Panc1 (cell line): Measurements from ENCODE around the gene MARK3. TPM values are rescaled to one million over a fixed set of nuclear protein-coding genes. Genes with fewer than 3 reads are reported as not detected.
A peak's percentile ranks its signal among the peaks of the same experiment; 100 is the strongest.

ENCODE experiments used
- ATAC-seq: fragments of 200-7000 bp; cut with Tn5 transposase; 2 replicates; pipeline ENCODE4 v1.9.1; 2020; ENCODE audit warnings: mild to moderate bottlenecking, moderate library complexity
- BruUV-seq: library from RNA; stranded (reverse); fragments of 400-500 nt; replicated peaks from 2 replicates; lab custom pipeline; 2021; lab: Mats Ljungman, UMichigan
- CTCF ChIA-PET: fragments of 300-600 bp; sonication (Branson Sonifier 250); formaldehyde crosslinking; loops from one replicate; lab custom pipeline; 2022; ENCODE audit warnings: antibody characterized with exemption; lab: Charles Lee
- POLR2A ChIA-PET: fragments of 300-600 bp; sonication (Branson Sonifier 250); formaldehyde crosslinking; loops from one replicate; lab custom pipeline; 2022; ENCODE audit warnings: antibody characterized with exemption; lab: Charles Lee
- DNase-seq: peaks from one replicate; pipeline ENCODE4 v3.0.0-alpha.2; 2010; ENCODE audit warnings: low read depth, low spot score
- H3K27ac ChIP-seq: 2 replicates; pipeline ENCODE4 v1.5.1; 2011; ENCODE audit warnings: mild to moderate bottlenecking, low read length, inconsistent platforms
- H3K27me3 ChIP-seq: fragments of 200-500 bp; sonication (Bioruptor generic); 2 replicates; pipeline ENCODE4 v1.6.0; 2014; ENCODE audit warnings: low read length, inconsistent platforms; ENCODE audit not compliant: control insufficient read depth, insufficient read depth
- H3K36me3 ChIP-seq: fragments of 200-500 bp; sonication (Bioruptor generic); 2 replicates; pipeline ENCODE4 v1.5.1; 2014; ENCODE audit warnings: inconsistent platforms, mild to moderate bottlenecking, low read length, moderate library complexity; ENCODE audit not compliant: control insufficient read depth, insufficient read depth
- H3K4me1 ChIP-seq: 2 replicates; pipeline ENCODE4 v1.5.1; 2011; ENCODE audit warnings: inconsistent platforms, mild to moderate bottlenecking, low read length, moderate library complexity; ENCODE audit not compliant: control insufficient read depth, insufficient read depth
- H3K4me3 ChIP-seq, 2 experiments: 2 replicates each; pipeline ENCODE4 v1.5.1; 2011 to 2012; ENCODE audit warnings: low read depth in 2 of 2, low read length in 2 of 2, mild to moderate bottlenecking in 2 of 2, inconsistent platforms in 1 of 2, moderate library complexity in 1 of 2
- H3K9me3 ChIP-seq: fragments of 200-500 bp; sonication (Bioruptor generic); 2 replicates; pipeline ENCODE4 v1.5.1; 2014; ENCODE audit warnings: low read depth, mild to moderate bottlenecking, inconsistent platforms, low read length, moderate library complexity; ENCODE audit not compliant: control insufficient read depth, insufficient read depth
- POLR2AphosphoS5 ChIP-seq: IDR thresholded peaks from 2 replicates; pipeline ENCODE4 v1.6.1; 2012; ENCODE audit warnings: mild to moderate bottlenecking, low read depth, low read length, moderate library complexity
- SIN3A ChIP-seq: IDR thresholded peaks from 2 replicates; pipeline ENCODE4 v1.6.1; 2012; ENCODE audit warnings: low read depth, mild to moderate bottlenecking, low read length, moderate library complexity, borderline replicate concordance; ENCODE audit not compliant: insufficient read depth
- TCF7L2 ChIP-seq: IDR thresholded peaks from 2 replicates; pipeline ENCODE4 v1.6.1; 2011; ENCODE audit warnings: mild to moderate bottlenecking, low read depth, low read length, inconsistent platforms
- in situ Hi-C: cut with HindIII; loops from 2 replicates; pipeline ENCODE4 v1.10.0; 2016; ENCODE audit warnings: low sequenced_read_pairs, low pct_unique_long_range_greater_than_20kb
- intact Hi-C: fragments of 100-400 bp; cut with micrococcal nuclease; formaldehyde crosslinking; loops from one replicate; pipeline ENCODE4 v1.10.0; 2022; ENCODE audit not compliant: unreplicated experiment
- total RNA-seq: library from RNA; stranded (reverse); gene quantifications from one replicate; pipeline ENCODE4 v1.2.1, GENCODE V29; 2021; ENCODE audit not compliant: unreplicated experiment
- TF ChIP-seq, protein P1 (sequence below): fragments of 450-650 bp; IDR thresholded peaks from 2 replicates; pipeline ENCODE4 v1.5.1; 2017; ENCODE audit warnings: mild to moderate bottlenecking
- TF ChIP-seq, protein P2 (sequence below), 2 experiments: IDR thresholded peaks; 2 replicates each; pipeline ENCODE4 v1.6.1; 2011 to 2012; ENCODE audit warnings: low read depth in 2 of 2, control low read depth in 1 of 2, low read length in 1 of 2, mild to moderate bottlenecking in 1 of 2, moderate library complexity in 1 of 2; ENCODE audit not compliant: insufficient read depth in 1 of 2

MARK3 gene
- total RNA-seq, 1 experiment from 2014 or later = 56.1 TPM

DNA sequence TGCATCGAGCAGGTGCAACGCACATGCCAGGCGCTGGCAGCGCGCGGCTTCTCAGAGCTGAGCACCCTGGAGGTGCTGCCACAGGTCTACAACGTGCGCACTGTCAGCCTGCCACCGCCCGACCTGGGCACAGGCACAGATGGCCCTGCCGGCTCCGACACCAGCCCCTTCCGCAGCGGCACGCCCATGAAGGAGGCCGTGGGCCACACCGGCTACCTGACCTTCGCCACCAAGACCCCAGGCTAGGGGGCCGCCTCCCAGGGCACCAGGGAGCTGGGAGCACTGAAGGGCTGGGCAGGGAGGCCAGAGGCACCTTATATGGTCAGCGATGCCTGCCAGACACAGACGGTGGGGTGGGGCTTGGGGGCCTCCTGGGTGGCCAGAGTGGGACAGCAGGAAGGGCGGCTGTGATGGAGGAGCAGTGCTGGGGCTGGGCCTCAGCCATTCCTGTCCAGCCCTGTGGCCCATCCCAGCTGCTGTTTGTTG lies 149.4 kb downstream of the MARK3 start:
- H3K4me1 ChIP-seq = peaks cover 27% of the 10 kb centered on the region
- TF ChIP-seq SIN3A (no peak), POLR2AphosphoS5 (no peak), TCF7L2 (no peak)
- TF ChIP-seq, protein P1, sequence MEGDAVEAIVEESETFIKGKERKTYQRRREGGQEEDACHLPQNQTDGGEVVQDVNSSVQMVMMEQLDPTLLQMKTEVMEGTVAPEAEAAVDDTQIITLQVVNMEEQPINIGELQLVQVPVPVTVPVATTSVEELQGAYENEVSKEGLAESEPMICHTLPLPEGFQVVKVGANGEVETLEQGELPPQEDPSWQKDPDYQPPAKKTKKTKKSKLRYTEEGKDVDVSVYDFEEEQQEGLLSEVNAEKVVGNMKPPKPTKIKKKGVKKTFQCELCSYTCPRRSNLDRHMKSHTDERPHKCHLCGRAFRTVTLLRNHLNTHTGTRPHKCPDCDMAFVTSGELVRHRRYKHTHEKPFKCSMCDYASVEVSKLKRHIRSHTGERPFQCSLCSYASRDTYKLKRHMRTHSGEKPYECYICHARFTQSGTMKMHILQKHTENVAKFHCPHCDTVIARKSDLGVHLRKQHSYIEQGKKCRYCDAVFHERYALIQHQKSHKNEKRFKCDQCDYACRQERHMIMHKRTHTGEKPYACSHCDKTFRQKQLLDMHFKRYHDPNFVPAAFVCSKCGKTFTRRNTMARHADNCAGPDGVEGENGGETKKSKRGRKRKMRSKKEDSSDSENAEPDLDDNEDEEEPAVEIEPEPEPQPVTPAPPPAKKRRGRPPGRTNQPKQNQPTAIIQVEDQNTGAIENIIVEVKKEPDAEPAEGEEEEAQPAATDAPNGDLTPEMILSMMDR = no peak
- TF ChIP-seq, protein P2, sequence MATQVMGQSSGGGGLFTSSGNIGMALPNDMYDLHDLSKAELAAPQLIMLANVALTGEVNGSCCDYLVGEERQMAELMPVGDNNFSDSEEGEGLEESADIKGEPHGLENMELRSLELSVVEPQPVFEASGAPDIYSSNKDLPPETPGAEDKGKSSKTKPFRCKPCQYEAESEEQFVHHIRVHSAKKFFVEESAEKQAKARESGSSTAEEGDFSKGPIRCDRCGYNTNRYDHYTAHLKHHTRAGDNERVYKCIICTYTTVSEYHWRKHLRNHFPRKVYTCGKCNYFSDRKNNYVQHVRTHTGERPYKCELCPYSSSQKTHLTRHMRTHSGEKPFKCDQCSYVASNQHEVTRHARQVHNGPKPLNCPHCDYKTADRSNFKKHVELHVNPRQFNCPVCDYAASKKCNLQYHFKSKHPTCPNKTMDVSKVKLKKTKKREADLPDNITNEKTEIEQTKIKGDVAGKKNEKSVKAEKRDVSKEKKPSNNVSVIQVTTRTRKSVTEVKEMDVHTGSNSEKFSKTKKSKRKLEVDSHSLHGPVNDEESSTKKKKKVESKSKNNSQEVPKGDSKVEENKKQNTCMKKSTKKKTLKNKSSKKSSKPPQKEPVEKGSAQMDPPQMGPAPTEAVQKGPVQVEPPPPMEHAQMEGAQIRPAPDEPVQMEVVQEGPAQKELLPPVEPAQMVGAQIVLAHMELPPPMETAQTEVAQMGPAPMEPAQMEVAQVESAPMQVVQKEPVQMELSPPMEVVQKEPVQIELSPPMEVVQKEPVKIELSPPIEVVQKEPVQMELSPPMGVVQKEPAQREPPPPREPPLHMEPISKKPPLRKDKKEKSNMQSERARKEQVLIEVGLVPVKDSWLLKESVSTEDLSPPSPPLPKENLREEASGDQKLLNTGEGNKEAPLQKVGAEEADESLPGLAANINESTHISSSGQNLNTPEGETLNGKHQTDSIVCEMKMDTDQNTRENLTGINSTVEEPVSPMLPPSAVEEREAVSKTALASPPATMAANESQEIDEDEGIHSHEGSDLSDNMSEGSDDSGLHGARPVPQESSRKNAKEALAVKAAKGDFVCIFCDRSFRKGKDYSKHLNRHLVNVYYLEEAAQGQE (IDR thresholded peaks at IDR 0.05; ENCODE audit: insufficient read depth in 1 of 2, low read depth in 2 of 2, low read length in 1 of 2) = no peak
- ChIA-PET CTCF (no interaction called here), POLR2A (no interaction called here)
- intact Hi-C loops (no loop called here), in situ Hi-C loops (no loop called here)
- DNase-seq (no peak), ATAC-seq (no peak)
- no peak overlapping the region for H3K4me3 ChIP-seq
- H3K36me3 ChIP-seq = no peaks in the 10 kb centered on the region
- no peak overlapping the region for H3K27ac ChIP-seq
- H3K9me3 ChIP-seq = no peaks in the 10 kb centered on the region
- no TSS peak for BruUV-seq
- H3K27me3 ChIP-seq = no peaks in the 10 kb centered on the region

DNA sequence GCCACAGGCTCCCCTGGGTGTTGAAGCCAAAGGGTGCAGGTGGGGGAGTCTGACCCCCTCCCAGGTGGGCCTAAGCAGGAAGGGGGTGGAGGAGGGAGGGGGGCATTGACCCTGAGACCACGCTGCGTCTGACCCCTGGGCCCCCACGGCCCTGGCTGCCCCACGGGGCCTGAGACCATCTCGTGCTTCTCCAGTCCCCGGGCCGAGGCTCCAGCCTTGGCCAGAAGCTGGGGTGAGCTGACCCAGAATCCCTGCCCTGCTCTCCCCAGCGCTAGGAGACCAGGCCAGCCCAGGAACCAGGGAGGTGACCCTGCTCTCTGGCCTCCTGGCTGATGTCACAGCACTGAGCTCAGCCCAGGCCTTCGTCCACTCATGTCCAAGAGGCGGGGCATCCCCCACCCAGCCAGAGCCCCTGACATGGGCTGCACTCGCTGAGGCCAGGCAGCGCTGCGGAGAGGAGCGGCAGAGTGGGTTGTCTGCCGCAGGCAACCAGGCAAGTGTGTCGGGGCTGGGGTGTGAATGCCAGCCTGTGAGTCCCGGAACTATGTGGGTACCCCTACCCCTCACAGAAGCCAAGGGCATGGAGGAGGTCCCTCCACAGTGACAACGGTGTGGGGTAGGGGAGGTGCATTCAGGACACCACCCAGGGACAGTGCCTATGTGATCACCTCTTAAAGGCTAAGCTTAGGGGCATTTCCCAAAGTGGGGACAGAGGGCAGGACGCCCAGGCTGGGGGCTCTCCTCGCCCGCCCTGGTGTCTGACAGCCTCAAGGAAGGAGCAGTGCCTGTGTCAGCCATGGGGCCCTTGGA lies 150.1 kb downstream of the MARK3 start:
- Histone ChIP-seq H3K27me3 (no peaks in the 10 kb centered on the region), H3K4me1 (peaks cover 27% of the 10 kb centered on the region), H3K9me3 (no peaks in the 10 kb centered on the region), H3K27ac (no peak overlapping the region; the same call in 1 of the 2 replicates), H3K4me3 (no peak overlapping the region), H3K36me3 (no peaks in the 10 kb centered on the region)
- in situ Hi-C loops (no loop called here), intact Hi-C loops (no loop called here)
- ChIA-PET POLR2A (no interaction called here), CTCF (no interaction called here)
- ATAC-seq (no peak), DNase-seq (no peak)
- TF ChIP-seq TCF7L2 (no peak), SIN3A (no peak), POLR2AphosphoS5 (no peak)
- TF ChIP-seq, protein P2 (IDR thresholded peaks at IDR 0.05; ENCODE audit: insufficient read depth in 1 of 2, low read depth in 2 of 2, low read length in 1 of 2) = no peak
- TF ChIP-seq, protein P1 = no peak
- TSS peak; percentile 58 for BruUV-seq
